GM18907 (cell line): ENCODE measurements around the gene NUP210.
"Not testable (repeated sequence)": the region's sequence is repeated elsewhere in the genome, so short reads cannot be mapped to it uniquely, and the experiment has no call there.

Source experiments
- ATAC-seq: cut with Tn5 transposase; IDR thresholded peaks from one replicate; pipeline ENCODE4 v1.9.1; 2021; ENCODE audit warnings: mild to moderate bottlenecking, moderate library complexity; ENCODE audit not compliant: unreplicated experiment

Gene NUP210

GRCh38 chr3:13430411-13430875 lies 10.3 kb upstream of the NUP210 start:
- not testable (repeated sequence) for ATAC-seq

GRCh38 chr3:13429631-13430291 lies 9.6 kb upstream of the NUP210 start:
- ATAC-seq, result no peak

- not testable (repeated sequence) for ATAC-seq
Measured at GRCh38 chr3:13428678-13429077, 8.6 kb upstream of the NUP210 start.

GRCh38 chr3:13427662-13428603 lies 7.8 kb upstream of the NUP210 start:
- ATAC-seq, result no peak

- no peak for ATAC-seq
Measured at GRCh38 chr3:13426591-13426990, 6.5 kb upstream of the NUP210 start.

DNA sequence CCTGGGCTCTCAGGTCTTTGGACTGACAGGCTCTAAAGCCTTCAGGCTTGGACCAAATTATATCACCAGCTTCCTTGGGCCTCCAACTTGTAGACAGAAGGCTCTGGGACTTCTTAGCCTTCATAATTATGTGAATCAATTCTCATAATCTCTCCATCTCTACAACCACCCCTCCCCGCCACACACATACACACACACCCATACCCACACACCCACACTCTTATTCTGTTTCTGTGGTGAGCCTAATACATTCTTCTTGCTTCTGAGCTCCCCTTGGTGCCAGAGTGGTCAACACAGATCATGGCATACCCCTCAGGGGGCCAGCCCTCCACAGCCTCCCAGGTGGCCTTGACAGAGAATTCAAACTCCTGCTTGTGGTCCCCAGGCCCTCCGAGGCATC lies 5.6 kb upstream of the NUP210 start:
- ATAC-seq, result no peak

DNA sequence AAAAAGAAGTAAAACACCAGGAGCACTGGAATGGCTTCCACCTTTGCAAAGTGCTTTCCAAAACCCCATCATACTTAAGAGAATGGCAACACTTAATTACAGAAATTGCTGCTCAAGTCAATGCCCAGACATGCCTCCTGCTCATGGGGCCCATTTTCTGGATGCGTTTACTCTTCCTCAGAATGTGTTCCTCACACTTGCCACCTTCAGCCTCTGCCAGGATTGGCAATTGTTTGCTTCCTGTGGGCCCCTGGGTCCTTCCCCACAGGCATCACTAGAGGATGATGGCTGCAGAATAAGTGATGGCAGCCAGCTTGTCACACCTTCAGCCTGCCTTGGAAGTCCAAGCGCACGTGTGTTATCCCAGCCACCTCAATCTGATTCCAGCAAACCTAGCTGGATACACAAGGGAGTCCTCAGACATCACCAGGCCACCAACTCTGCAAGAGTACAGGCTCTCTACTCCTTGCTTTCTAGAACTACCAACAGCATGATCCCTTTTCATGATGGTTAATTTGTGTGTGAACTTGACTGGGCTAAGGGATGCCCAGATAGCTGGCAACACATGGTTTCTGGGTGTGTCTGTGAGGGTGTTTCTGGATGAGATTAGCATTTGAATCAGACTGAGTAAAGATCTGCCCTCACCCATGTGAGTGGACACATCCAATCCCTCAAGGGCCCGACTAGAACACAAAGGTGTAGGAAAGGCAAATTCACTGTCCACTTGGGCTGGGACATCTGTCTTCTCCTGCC lies 4.9 kb upstream of the NUP210 start:
- ATAC-seq, result no peak

GRCh38 chr3:13424141-13424844 lies 4.2 kb upstream of the NUP210 start:
- no peak for ATAC-seq

- peak; percentile 28 for ATAC-seq
Measured at GRCh38 chr3:13420831-13421765, 976 bp upstream of the NUP210 start.

GRCh38 chr3:13419505-13420044 lies 547 bp downstream of the NUP210 start:
- ATAC-seq, result peak; percentile 41

GRCh38 chr3:13417166-13417947 lies 2.8 kb downstream of the NUP210 start:
- ATAC-seq, result no peak

DNA sequence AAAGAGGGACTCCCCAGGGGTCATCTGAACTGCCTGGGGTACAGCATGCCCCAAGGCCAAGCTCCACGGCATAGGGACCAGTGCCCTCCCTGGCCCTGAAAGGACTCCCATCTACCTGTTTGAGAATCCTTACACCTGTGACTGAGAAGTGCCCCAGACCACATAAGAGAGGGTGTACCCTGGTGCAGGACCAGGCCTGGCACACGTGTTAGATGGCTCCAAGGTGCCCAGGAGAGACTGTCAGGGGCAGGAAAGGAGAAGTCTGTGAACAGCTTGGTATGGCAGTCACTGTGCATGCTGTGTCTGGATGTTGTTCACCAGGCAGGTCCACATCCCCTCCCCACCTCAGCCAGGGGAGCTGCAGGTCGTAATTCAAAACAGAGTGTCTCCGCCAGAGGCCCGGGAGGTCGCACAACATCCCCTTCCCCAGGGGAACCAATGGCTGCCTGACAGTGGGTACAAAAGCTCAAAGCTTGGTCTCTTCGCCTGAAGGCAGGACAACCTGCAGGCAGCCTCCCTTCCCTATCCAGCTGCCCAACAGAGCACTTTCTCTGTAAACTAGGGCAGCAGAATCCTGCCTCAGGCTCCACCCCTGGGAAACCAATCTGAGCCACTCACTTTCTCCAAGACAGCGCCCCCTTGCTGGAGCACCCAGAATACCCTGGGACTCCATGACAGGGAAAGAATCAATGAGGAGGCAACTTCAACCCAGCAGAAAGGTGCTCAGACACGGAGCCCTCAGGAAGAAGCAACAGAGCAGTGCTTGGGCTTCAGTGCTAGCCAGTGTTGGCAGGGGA lies 3.9 kb downstream of the NUP210 start:
- no peak for ATAC-seq

GRCh38 chr3:13415236-13415986 lies 4.7 kb downstream of the NUP210 start:
- ATAC-seq, result no peak

DNA sequence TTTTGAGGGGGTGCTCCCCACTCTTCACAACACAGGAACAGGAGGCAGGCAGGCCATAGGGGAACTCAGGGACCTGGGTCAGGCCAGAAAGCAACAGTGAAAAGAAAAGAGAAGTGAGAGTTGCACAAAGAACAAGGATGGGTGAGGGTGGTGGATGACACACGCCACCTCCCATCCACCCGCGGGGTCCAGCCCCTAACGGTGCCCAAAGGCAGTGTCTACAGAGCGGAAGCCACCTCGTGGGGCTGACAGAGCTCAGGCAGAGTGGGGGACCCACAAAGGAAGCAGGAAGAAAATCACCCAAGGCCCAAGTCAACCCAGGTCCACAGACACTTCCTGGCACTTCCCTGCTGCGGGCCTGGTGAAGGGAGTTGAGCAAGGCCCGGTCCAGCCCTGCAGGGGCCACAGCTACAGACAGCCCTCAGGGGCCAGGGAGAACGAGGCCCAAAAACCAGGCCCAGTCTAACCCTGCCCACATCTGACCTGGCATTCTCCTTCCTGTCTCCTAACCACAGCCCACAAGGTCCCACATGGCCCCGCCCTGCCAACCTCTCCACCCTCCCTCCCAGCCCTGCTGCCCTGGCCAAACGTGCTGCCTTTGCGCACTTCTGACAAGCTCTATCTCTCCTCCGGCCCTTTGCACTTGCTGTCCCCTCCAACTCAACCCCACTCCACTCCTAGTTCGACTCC lies 5.9 kb downstream of the NUP210 start:
- peak; percentile 92 for ATAC-seq

GRCh38 chr3:13411186-13411860 lies 8.8 kb downstream of the NUP210 start:
- no peak for ATAC-seq

- ATAC-seq, result no peak
Measured at GRCh38 chr3:13408890-13409289, 11.2 kb downstream of the NUP210 start.
